ENCODE measurements around the gene XAB2. TPM values are rescaled to one million over a fixed set of nuclear protein-coding genes. Genes with fewer than 3 reads are reported as not detected.
A peak's percentile ranks its signal among the peaks of the same experiment; 100 is the strongest.

Gene XAB2
- total RNA-seq, 4 donors from 2014 or later, result 10.0 to 41.7 (median 32.2) TPM

DNA sequence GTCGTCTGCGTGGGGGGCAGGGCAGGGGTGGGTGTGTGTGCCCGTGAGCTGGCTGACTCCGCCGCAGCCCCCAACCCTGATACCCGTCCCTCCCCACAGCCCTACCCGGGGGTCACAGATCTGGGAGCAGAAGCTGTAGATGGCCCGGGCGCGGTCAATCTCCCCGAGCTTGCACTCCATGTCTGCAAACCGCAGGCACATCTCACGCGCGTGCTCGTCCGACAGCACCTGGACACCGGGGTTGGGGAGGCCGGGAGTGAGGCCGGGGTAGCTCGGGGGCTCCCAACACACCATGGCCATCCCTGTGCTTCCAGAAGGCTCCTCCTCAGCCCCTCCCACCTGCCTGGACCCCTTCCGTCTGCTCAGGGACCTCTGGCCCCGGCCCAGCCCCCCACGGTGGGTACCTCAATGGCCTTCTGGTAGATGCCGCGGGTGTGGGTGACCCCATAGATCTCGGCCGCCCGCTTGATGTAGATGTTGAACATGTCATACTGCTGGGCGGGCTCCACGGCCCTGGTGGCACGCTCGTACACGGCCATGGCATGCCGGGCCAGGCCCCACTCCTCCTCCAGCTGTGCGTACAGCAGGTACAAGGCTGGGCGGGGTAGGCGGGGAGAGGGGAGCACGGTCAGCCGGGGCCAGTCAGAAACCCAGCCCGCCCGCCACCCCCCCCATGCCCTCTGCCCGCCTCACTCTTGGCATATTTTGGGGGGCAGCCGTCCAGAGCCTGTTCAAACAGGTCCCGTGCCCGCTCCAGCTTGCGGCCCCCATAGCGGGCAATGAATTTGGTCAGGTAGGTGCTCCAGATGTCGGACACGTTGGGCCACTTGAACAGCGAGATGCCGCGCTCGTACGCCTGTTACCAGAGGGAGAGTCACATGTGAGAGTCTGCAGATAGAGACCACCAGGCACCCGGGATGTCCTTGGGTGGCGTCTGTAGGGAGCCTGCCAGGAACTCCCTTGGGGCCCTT, 8.6 kb downstream of the XAB2 start:
- Histone ChIP-seq H3K4me1 (no peaks in the 10 kb centered on the region), H3K27ac (no peak overlapping the region), H3K36me3 (no peaks in the 10 kb centered on the region), H3K27me3 (no peaks in the 10 kb centered on the region), H3K9me3 (no peaks in the 10 kb centered on the region), H3K4me3 (no peak overlapping the region)
- no peak for DNase-seq
- TF ChIP-seq POLR2A (IDR thresholded peaks at IDR 0.05), result no peak
- TF ChIP-seq, protein P1, sequence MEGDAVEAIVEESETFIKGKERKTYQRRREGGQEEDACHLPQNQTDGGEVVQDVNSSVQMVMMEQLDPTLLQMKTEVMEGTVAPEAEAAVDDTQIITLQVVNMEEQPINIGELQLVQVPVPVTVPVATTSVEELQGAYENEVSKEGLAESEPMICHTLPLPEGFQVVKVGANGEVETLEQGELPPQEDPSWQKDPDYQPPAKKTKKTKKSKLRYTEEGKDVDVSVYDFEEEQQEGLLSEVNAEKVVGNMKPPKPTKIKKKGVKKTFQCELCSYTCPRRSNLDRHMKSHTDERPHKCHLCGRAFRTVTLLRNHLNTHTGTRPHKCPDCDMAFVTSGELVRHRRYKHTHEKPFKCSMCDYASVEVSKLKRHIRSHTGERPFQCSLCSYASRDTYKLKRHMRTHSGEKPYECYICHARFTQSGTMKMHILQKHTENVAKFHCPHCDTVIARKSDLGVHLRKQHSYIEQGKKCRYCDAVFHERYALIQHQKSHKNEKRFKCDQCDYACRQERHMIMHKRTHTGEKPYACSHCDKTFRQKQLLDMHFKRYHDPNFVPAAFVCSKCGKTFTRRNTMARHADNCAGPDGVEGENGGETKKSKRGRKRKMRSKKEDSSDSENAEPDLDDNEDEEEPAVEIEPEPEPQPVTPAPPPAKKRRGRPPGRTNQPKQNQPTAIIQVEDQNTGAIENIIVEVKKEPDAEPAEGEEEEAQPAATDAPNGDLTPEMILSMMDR (IDR thresholded peaks at IDR 0.05), result no peak
- intact Hi-C loops (cut with DNase I; ENCODE audit: low total_unique reads), result no loop called here

DNA sequence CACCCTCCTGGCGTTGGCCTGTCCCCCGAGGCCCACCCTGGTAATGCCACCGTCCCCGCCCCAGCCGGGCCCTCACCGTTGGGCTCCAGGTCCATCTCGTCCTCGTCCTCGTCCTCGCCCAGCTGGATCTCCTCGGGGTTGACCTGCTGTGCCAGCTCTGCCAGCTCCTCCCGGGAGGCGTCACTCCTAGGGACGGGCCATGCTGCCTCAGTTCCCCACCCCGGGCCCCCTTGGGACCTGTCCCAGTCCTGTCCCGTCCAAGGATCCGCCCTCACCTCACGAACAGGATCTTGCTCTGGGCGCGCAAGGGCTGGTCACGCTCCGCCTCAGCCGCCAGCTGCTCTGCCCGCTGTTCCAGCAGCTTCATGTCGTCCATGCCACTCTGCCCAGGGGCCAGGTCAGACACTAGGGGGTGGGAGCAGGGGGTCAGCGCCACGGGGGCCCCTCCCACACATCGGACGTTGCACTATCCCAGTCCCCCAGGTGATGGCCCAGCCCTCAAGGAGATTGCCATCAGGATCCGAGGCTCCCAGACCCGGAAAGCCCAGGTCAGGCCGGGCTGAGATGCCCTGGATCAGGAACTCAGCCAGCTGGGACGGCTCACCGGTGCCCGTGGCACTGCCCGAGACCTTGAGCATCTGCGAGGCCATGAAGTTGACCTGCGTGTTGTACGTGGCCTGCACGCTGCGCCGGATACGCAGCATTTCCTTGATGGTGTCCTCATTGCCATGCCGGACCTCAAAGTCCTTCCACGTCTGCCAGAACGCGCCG, 9.5 kb downstream of the XAB2 start:
- H3K9me3 ChIP-seq, result no peaks in the 10 kb centered on the region
- H3K27ac ChIP-seq, result no peak overlapping the region
- intact Hi-C loops (cut with DNase I; ENCODE audit: low total_unique reads), result no loop called here
- no peak overlapping the region for H3K4me3 ChIP-seq
- DNase-seq, result no peak
- no peaks in the 10 kb centered on the region for H3K4me1 ChIP-seq
- no peaks in the 10 kb centered on the region for H3K27me3 ChIP-seq
- TF ChIP-seq, protein P1 (IDR thresholded peaks at IDR 0.05), result no peak
- TF ChIP-seq POLR2A (IDR thresholded peaks at IDR 0.05), result no peak
- no peaks in the 10 kb centered on the region for H3K36me3 ChIP-seq

DNA sequence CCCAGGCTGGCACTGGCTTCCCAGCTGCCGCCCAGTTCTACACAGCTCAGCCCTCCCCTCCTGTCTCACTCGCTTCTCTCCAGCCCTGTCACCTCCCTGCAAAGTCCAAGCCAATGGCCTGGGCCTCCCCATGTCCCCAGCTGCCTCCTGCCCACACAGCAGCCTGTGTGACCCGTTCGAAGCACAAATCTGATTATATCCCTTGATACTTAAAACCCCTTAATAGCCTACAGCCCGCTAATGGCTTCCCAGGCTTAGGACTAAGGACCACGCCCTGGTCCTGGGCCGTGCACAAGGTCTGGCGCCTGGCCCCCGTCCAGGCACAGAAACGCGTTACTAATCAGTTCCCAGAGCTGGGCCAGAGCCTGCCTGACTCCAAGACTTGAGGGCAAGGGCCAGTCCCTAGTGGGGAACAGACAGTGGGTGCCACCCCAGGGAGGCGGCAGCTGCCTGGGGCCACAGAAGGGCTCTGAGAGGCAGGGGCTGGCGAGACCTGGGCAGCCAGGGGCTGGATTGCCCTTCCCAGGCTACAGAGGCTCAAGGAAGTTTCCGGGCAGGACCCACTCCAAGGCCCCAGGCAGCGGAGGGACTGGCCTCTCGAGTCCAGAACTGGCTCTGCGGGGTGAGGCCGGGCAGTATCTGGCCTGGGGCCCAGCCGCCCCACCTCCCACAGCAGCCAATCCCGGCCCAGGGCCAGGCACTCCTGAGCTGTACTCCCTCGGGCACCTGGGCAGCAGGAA, 10.4 kb downstream of the XAB2 start:
- no peak for DNase-seq
- intact Hi-C loops (cut with DNase I; ENCODE audit: low total_unique reads), result no loop called here
- Histone ChIP-seq H3K36me3 (no peaks in the 10 kb centered on the region), H3K4me3 (no peak overlapping the region), H3K27ac (no peak overlapping the region), H3K27me3 (no peaks in the 10 kb centered on the region), H3K4me1 (no peaks in the 10 kb centered on the region), H3K9me3 (no peaks in the 10 kb centered on the region)
- TF ChIP-seq, protein P1 (IDR thresholded peaks at IDR 0.05), result no peak
- TF ChIP-seq POLR2A (IDR thresholded peaks at IDR 0.05), result peak in 1 of 2 donors; percentile 35

DNA sequence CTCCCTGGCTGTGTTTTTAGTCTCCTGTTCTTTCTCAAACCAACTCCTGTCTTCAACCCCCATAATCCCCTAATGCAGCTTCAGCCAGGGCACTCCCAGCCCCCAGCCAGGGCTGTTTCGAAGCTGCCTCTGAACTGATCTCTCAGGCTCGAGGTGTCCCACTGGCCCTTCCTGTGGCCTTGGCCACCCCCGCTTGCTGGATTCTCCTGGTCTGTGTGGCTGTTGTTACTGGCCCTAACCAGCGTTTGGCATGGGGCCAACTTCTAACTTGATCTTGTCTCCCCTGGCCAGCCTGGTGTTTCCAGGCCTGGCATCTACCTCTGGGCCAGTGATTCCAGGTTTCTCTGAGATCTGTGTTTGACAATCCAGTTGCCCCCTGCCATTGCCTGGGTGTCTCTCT, 11.0 kb downstream of the XAB2 start:
- Histone ChIP-seq H3K9me3 (no peaks in the 10 kb centered on the region), H3K27me3 (no peaks in the 10 kb centered on the region), H3K4me1 (no peaks in the 10 kb centered on the region), H3K27ac (no peak overlapping the region), H3K4me3 (no peak overlapping the region), H3K36me3 (no peaks in the 10 kb centered on the region)
- no peak for TF ChIP-seq POLR2A (IDR thresholded peaks at IDR 0.05)
- TF ChIP-seq, protein P1 (IDR thresholded peaks at IDR 0.05), result no peak
- DNase-seq, result no peak
- intact Hi-C loops (cut with DNase I; ENCODE audit: low total_unique reads), result no loop called here

All from uterus (tissue), 4 donors.